ENCODE data around the gene PARD3. TPM values are rescaled to one million over a fixed set of nuclear protein-coding genes. Genes with fewer than 3 reads are reported as not detected.
"Not testable (repeated sequence)": the region's sequence is repeated elsewhere in the genome, so short reads cannot be mapped to it uniquely, and the experiment has no call there.

PARD3 gene
- polyA plus RNA-seq, 5 donors = 38.0 to 53.5 (median 46.6) TPM

GRCh38 chr10:34801097-34801733 is 13.9 kb downstream of the PARD3 start:
- no peak for DNase-seq

- DNase-seq = no peak
These were observed 14.5 kb downstream of the PARD3 start for GRCh38 chr10:34800624-34801023.

GRCh38 chr10:34798654-34799053 is 16.4 kb downstream of the PARD3 start:
- no peak for DNase-seq

DNA sequence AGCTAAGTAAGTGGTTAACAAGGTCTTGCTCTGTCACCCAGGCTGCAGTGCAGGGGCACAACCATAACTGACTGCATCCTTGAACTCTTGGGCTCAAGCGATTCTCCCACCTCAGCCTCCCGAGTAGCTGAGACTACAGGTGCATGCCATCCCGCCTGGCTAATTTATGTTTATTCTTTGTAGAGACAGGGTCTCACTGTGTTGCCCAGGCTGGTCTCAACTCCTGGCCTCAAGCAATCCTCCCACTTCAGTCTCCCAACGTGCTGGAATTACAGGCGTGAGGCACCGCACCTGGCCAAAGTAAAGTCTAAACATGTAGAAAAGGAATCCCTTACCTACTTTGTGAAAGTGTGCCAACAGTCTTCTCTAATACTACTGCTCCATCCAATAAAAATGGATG is 17.9 kb downstream of the PARD3 start:
- no peak for DNase-seq

DNA sequence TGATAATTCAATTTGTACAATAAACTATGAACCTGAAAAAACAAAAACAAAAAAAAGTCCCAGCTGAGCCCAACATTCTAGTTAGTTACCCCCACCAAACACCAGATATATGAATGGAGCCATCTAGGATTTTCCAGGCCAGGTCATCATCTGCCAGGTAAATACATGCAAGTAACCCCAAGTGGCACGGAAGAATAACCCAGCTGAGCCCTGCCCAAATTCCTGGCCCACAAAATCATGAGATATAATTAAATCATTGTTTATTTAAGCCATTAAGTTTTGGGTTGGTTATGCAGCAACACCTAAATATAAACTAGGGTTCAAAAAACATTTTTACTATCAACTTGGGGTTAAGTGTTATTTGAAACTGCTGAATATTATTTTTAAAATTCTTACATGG is 19.0 kb downstream of the PARD3 start:
- no peak for DNase-seq

DNA sequence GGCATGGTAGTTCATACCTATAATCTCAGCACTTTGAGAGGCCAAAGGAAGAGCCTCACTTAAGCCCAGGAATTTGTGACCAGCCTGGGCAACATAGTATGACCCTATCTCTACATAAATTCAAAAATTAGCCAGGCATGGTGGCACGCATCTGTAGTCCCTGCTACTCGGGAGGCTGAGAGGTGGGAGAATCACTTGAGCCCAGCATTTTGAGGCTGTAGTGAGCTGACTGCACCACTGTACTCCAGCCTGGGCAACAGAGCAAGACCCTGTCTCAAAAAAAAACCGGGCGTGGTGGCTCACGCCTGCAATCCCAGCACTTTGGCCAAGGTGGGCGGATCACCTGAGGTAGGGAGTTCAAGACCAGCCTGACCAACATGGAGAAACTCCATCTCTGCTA is 19.8 kb downstream of the PARD3 start:
- DNase-seq = no peak

DNA sequence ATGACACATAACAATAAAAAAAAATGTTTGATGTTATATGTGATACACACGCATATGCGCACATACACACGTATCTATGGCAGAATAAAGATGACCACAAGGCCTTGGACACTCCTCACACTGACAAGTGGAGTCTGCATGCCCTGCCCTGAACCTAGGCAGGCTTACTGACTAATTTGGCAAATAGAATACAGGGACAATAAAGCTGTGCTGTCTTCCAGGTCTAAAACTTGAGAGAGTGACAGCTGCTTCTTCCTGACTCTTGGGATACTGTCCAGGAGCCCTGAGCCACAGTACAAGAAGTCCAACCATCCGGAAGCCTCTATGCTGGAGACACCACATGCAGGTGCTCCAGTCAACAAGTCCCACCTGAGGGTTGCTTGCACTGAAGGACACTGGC is 20.3 kb downstream of the PARD3 start:
- DNase-seq = no peak

DNA sequence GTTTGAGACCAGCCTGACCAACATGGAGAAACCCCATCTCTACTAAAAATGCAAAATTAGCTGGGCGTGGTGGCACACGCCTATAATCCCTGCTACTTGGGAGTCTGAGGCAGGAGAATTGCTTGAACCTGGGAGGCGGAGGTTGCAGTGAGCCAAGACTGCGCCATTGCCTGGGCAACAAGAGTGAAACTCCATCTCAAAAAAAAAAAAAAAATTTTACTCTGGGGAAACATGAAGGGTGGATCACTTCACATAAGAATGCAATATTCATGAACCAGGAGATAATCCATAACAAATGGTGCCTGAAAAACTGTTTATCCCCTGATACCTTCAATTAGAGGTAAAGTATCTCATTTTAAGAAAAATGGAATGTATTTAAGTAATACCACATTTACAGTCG is 21.5 kb downstream of the PARD3 start:
- DNase-seq = not testable (repeated sequence)

- DNase-seq = no peak
These were observed 22.2 kb downstream of the PARD3 start for GRCh38 chr10:34792881-34793280.

- DNase-seq = no peak
These were observed 23.1 kb downstream of the PARD3 start for GRCh38 chr10:34791947-34792346.

- no peak for DNase-seq
These were observed 23.9 kb downstream of the PARD3 start for GRCh38 chr10:34791228-34791627.

DNA sequence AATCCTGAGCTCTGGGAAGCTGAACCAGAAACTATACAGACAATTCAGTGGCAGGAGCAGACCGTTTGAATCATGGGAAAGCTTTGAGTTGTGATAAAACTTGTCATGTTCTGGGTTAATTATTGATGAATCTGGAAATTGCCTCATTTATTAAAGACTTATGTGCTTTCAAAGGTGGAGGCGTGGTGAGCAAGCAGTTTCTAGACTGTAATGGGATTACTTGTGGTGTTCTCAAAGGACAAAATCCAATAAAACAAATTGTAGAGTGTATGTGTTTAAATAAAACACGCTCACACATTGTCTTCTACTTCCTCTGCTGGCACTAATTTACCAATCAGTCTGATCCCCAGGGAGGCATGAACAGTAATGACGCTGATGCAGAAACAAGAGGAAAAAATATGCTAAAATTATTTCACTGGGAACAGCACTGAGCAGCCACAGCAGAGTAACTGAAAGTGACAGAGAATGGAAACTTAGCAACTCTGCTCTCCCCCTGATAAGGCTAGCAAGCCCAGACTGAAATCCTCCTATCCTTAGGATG is 25.1 kb downstream of the PARD3 start:
- no peak for DNase-seq

DNA sequence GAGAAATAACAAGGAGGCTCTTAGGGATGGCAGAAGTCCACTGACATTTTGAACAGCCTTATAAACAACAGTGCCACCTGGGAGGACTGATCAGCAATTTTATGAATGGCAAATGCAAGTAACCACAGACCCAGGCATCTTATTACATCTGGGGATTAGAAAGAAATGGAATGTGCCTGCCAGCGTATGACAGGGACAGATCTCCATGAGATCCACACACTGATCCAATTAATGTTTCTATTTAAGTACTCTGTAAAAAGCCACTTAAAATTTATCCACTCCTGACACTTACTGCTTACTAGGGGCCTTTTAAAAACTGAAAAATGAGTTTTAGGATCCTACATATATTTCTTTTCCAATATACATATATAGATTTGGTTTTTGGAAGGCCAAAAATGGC is 28.6 kb downstream of the PARD3 start:
- DNase-seq = no peak

GRCh38 chr10:34781711-34782110 is 33.4 kb downstream of the PARD3 start:
- no peak for DNase-seq

GRCh38 chr10:34780818-34781380 is 34.2 kb downstream of the PARD3 start:
- DNase-seq = peak; percentile 31 to 42

- DNase-seq = no peak
These were observed 36.9 kb downstream of the PARD3 start for GRCh38 chr10:34778237-34778636.

DNA sequence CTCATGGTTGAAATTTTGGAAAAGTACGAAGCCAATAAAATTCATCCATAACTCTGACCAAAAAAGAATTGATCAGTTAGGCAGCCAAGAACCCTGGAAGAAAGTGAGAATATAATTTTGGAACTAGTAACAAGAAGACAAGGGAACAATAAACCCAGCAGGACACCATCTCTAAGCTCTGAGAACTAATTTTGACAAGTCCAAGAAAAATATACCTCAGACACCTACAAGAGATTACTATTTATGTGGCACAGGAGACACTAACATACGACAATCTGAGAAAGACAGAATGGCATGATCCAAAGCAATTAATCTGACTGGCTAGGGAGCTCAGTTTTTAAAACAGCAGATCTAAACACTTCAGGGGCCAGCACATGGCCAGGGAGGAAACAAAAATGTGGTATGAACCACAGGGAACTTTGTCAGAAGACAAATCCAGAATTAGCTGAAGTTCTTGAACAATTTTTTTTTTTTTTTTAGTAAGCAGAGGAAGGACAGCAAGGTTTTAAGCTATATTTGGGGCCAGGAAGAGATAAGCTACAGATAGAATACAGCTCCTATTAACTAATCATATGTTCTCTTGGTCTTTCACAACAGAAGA is 38.9 kb downstream of the PARD3 start:
- no peak for DNase-seq

DNA sequence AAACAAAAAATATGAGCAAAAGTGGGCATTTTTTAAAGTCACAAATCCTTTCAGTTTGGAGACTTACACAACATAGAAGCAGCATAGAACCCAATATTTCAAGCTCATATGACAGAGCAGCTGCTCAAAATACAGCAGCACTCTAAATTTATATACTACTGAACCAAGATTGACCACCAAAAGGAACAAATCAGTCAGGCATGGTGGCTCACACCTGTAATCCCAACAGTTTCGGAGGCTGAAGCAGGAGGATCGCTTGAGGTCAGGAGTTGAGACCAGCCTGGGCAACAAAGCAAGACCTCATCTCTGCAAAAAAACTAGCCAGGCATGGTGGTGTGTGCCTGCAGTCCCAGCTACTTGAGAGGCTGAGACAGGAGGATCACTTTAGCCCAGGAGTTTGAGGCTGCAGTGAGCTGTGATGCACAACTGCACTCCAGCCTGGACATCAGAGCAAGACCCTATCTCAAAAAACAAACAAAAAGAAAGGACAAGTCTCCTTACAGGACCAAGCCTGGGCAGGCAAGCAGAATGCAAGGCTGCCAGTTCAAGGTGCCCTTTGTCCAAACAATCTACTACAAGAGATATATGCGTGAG is 40.0 kb downstream of the PARD3 start:
- DNase-seq = no peak

DNA sequence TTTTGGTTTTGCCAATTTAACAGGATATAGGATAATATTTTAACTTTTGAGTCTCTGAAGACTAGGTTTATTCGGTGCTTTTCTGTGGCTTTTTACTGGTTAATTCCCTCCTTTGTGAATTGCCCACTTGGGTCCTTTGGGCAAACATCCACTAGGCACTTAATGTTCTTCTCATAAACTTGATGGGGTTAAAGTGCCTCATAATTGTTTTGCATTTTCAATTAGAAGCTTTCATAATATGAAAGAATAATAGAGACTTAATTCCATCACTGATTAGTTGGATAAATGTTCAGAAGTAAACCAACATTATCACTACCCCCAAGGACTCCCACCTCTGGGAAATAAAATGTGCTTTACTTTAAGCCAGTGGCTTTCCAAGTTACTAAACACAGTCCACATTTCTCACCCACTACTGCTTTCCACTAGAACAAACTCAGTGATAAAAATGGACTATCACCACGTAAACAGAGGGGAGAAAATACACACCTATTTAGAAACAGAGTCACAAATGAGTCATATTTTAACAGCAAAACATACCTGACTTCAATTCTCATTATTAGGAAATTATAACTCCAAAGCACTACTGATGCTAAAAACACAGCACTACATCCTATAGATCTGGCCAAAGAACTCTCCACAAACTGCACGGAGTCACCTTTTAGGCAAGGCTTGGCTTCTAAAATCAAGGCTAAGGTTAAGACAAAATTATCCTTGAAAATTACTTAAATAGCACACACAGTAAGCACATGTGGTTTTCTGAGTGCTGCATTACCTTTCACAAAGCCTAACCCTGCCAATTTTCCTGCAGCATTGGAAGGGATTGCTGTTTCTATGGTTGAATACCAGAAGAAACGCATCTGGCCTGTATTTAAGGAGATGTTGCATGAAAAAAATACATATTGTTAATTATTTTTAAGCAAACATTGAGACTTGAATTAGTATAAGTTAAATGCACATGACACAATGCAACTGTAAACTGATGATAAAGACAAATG is 41.2 kb downstream of the PARD3 start:
- DNase-seq = no peak

DNA sequence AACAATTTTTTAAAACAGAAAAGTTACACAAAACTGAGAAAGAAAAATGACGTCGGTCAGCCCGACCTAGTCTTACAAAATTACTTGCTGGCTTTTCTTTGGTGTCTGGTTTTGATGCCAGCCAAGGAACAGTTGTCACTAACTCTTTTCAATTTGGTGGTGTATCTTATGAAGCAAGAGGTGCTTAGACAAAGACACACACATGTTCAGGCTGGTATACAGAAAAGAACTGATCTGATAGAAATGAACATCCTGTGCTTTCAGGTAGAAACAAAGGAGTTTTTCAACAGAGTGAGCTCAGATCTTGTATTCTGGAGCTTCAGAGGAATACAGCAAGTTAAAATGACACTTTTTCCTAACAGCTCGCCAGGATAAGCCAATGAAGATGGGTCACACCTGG is 43.6 kb downstream of the PARD3 start:
- no peak for DNase-seq

DNA sequence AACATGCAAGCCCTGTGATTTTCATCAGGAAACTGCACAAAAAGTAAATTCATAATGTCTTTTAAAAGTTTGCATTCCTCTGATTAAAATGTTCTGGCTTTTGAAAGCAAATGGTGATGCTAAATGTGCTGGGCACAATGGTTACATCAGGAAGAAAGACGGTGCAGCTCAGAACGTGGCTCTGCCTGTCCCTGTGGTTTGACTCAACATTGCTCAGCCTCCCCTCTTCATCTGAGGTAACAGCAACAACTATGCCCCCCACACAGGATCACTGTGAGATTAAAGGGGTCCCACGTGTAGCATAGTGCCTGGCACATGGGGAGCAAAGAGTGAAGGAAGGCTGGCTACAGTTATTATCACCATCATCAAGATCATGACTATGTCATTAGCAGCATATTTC is 44.0 kb downstream of the PARD3 start:
- DNase-seq = no peak

DNA sequence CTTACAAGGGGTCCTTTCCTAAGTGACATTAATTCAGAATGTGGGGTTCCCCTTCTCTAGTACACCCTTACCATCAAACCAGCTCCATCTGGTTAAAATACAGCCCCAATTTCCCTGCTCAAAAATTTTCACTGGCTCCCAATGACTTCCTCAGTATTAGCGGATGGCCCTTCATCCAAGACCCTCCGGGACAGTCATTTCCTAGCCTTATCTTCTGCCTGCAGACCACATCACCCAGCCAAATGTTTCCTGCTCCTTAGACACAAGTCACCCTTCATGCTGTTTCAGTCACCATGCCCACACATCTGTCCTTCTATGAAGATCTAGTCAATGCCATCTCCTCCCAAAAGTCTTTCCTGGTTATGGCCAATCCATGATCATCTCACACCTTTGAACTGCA is 45.2 kb downstream of the PARD3 start:
- DNase-seq = no peak
